MM.1S (cell line): ENCODE results near the gene CTCFL.

Source experiments
- DNase-seq: peaks from one replicate; pipeline ENCODE4 v3.0.0-alpha.2; 2015
- H2AFZ ChIP-seq: fragments of 300-600 bp; sonication (generic); 2 replicates; pipeline ENCODE4 v1.6.0; 2016; ENCODE audit warnings: antibody characterized with exemption, low read length
- H3F3A ChIP-seq: fragments of 300-600 bp; sonication (generic); 2 replicates; pipeline ENCODE4 v1.6.1; 2016; ENCODE audit warnings: mild to moderate bottlenecking, antibody characterized with exemption, low read length, moderate library complexity, mixed read lengths; ENCODE audit not compliant: insufficient read depth
- H3K27ac ChIP-seq: fragments of 300-600 bp; sonication (generic); 2 replicates; pipeline ENCODE4 v1.5.1; 2016; ENCODE audit warnings: mild to moderate bottlenecking, low read length
- H3K27me3 ChIP-seq: fragments of 300-600 bp; sonication (generic); replicated peaks from 2 replicates; pipeline ENCODE4 v1.6.0; 2016; ENCODE audit warnings: low read length; ENCODE audit not compliant: insufficient read depth
- H3K36me3 ChIP-seq: fragments of 300-600 bp; sonication (generic); replicated peaks from 2 replicates; pipeline ENCODE4 v1.6.1; 2016; ENCODE audit warnings: mild to moderate bottlenecking, low read length, mixed read lengths; ENCODE audit not compliant: insufficient read depth
- H3K4me1 ChIP-seq: fragments of 300-600 bp; sonication (generic); 2 replicates; pipeline ENCODE4 v1.6.1; 2016; ENCODE audit warnings: low read length, mixed read lengths
- H3K4me2 ChIP-seq: fragments of 300-600 bp; sonication (generic); 2 replicates; pipeline ENCODE4 v1.6.0; 2016; ENCODE audit warnings: low read depth, low read length
- H3K4me3 ChIP-seq: fragments of 300-600 bp; sonication (generic); 2 replicates; pipeline ENCODE4 v1.5.1; 2016; ENCODE audit warnings: low read length, mixed read lengths
- H3K79me2 ChIP-seq: fragments of 300-600 bp; sonication (generic); 2 replicates; pipeline ENCODE4 v1.6.1; 2016; ENCODE audit warnings: mixed run types, low read length, mixed read lengths
- H3K9ac ChIP-seq: fragments of 300-600 bp; sonication (generic); 2 replicates; pipeline ENCODE4 v1.6.1; 2016; ENCODE audit warnings: low read length, mixed read lengths
- H3K9me2 ChIP-seq: fragments of 300-600 bp; sonication (generic); replicated peaks from 2 replicates; pipeline ENCODE4 v1.6.1; 2016; ENCODE audit warnings: mild to moderate bottlenecking, low read length, mixed read lengths; ENCODE audit not compliant: insufficient read depth
- H3K9me3 ChIP-seq: fragments of 300-600 bp; sonication (generic); replicated peaks from 2 replicates; pipeline ENCODE4 v1.6.1; 2016; ENCODE audit warnings: mild to moderate bottlenecking, low read length, mixed read lengths; ENCODE audit not compliant: insufficient read depth
- H4K20me1 ChIP-seq: fragments of 300-600 bp; sonication (generic); 2 replicates; pipeline ENCODE4 v1.6.1; 2016; ENCODE audit warnings: mild to moderate bottlenecking, low read length, moderate library complexity, mixed read lengths; ENCODE audit not compliant: insufficient read depth
- CTCF ChIP-seq: fragments of 300-600 bp; sonication (generic); IDR thresholded peaks from 2 replicates; pipeline ENCODE4 v1.5.1; 2016; ENCODE audit warnings: antibody characterized with exemption, low read length, mixed read lengths
- EZH2 ChIP-seq: fragments of 300-600 bp; sonication (generic); optimal IDR thresholded peaks from 2 replicates; pipeline ENCODE3; 2017; ENCODE audit warnings: low read depth, mild to moderate bottlenecking, antibody characterized with exemption, low read length, mixed read lengths
- EZH2phosphoT487 ChIP-seq: fragments of 300-600 bp; sonication (generic); IDR thresholded peaks from 2 replicates; pipeline ENCODE4 v1.6.1; 2018; ENCODE audit warnings: antibody characterized with exemption, low read length

CTCFL gene

GRCh38 chr20:57485770-57486169 lies 39.2 kb downstream of the CTCFL start:
- no peak for DNase-seq
- Histone ChIP-seq H3K27me3 (no peaks in the 10 kb centered on the region), H4K20me1 (no peaks in the 10 kb centered on the region), H2AFZ (no peak overlapping the region), H3K4me2 (no peak overlapping the region), H3K9ac (no peak overlapping the region), H3K9me3 (no peaks in the 10 kb centered on the region), H3K4me1 (peaks cover 28% of the 10 kb centered on the region), H3K36me3 (no peaks in the 10 kb centered on the region), H3K27ac (no peak overlapping the region), H3K79me2 (no peaks in the 10 kb centered on the region), H3F3A (peaks cover 20% of the 10 kb centered on the region), H3K4me3 (no peak overlapping the region), H3K9me2 (no peaks in the 10 kb centered on the region)
- TF ChIP-seq CTCF: no peak
- TF ChIP-seq EZH2phosphoT487: no peak
- TF ChIP-seq EZH2: no peak

GRCh38 chr20:57484772-57485171 lies 40.2 kb downstream of the CTCFL start:
- no peaks in the 10 kb centered on the region for H3K9me3 ChIP-seq
- H3K36me3 ChIP-seq: no peaks in the 10 kb centered on the region
- no peaks in the 10 kb centered on the region for H4K20me1 ChIP-seq
- no peaks in the 10 kb centered on the region for H3K27me3 ChIP-seq
- H3K9me2 ChIP-seq: no peaks in the 10 kb centered on the region
- no peak overlapping the region for H2AFZ ChIP-seq
- DNase-seq: no peak
- H3K4me3 ChIP-seq: no peak overlapping the region
- H3K79me2 ChIP-seq: no peaks in the 10 kb centered on the region
- H3K4me1 ChIP-seq: peaks cover 34% of the 10 kb centered on the region
- TF ChIP-seq EZH2phosphoT487: no peak
- no peak for TF ChIP-seq CTCF
- TF ChIP-seq EZH2: no peak
- H3K4me2 ChIP-seq: no peak overlapping the region
- peaks cover 30% of the 10 kb centered on the region for H3F3A ChIP-seq
- H3K27ac ChIP-seq: no peak overlapping the region
- H3K9ac ChIP-seq: no peak overlapping the region

DNA sequence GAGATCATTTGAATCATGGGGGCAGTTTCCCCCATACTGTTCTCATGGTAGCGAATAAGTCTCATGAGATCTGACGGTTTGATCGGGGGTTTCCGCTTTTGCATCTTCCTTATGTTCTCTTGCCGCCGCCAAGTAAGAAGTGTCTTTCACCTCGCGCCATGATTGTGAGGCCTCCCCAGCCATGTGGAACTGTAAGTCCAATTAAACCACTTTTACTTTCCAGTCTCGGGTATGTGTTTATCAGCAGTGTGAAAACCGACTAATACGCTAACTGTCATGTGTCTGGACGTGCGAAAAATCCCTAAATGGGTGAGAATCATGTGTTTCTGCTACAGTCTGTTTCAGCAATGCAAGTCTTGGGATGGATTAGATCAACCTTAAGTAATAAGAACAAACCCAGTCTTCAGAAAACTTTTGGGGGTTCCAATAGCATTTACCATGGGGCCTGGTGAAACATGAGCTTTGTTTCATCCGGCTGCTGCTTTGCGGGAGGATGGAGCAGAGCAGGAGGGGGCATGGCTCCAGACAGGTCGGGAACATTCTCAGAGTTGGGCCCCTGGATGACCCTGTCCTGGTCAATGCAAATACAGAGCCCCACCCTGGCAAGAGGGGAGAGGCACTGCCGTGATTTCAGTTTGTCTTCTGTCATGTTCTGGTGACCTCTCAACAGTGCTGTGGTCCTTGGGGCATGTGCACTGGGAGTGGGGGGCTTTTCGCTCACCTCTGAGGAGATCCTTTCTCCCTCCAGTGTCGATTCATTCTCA lies 41.5 kb downstream of the CTCFL start:
- Histone ChIP-seq H3K9ac (no peak overlapping the region), H3K4me1 (peaks cover 45% of the 10 kb centered on the region), H3K27ac (no peak overlapping the region; the same call in 1 of the 2 replicates), H4K20me1 (no peaks in the 10 kb centered on the region), H3F3A (peaks cover 40% of the 10 kb centered on the region), H2AFZ (no peak overlapping the region), H3K4me2 (no peak overlapping the region), H3K79me2 (no peaks in the 10 kb centered on the region), H3K36me3 (no peaks in the 10 kb centered on the region), H3K4me3 (no peak overlapping the region), H3K27me3 (no peaks in the 10 kb centered on the region), H3K9me3 (no peaks in the 10 kb centered on the region), H3K9me2 (no peaks in the 10 kb centered on the region)
- no peak for TF ChIP-seq EZH2phosphoT487
- no peak for TF ChIP-seq CTCF
- TF ChIP-seq EZH2: no peak
- no peak for DNase-seq
